Liver (tissue), 3 donors: ENCODE results near the gene POLE2.

Experiments used
- ATF3 ChIP-seq: IDR thresholded peaks from 2 replicates; pipeline ENCODE4 v1.6.1; 2016; ENCODE audit warnings: antibody characterized with exemption
- EGR1 ChIP-seq, 2 donors: IDR thresholded peaks; 2 replicates each; pipeline ENCODE4 v1.6.1; 2016 to 2018; ENCODE audit warnings: antibody characterized with exemption in 2 of 2, low read depth in 2 of 2
- GABPA ChIP-seq, 2 donors: IDR thresholded peaks in 1 of 2; conservative IDR thresholded peaks in 1 of 2; 2 replicates each; pipeline ENCODE4 v1.6.1; 2016; ENCODE audit warnings: antibody characterized with exemption in 2 of 2, mild to moderate bottlenecking in 1 of 2, moderate library complexity in 1 of 2
- HNF4G ChIP-seq: IDR thresholded peaks from 2 replicates; pipeline ENCODE4 v1.6.1; 2016; ENCODE audit warnings: antibody characterized with exemption
- JUND ChIP-seq, 2 donors: IDR thresholded peaks; 2 replicates each; pipeline ENCODE4 v1.6.1; 2016; ENCODE audit warnings: antibody characterized with exemption in 2 of 2
- RAD21 ChIP-seq, 2 donors: IDR thresholded peaks; 2 replicates each; pipeline ENCODE4 v1.6.1; 2016; ENCODE audit warnings: antibody characterized with exemption in 2 of 2, mild to moderate bottlenecking in 2 of 2
- SP1 ChIP-seq: IDR thresholded peaks from 2 replicates; pipeline ENCODE4 v1.6.1; 2018; ENCODE audit warnings: antibody characterized with exemption, mild to moderate bottlenecking
- YY1 ChIP-seq: IDR thresholded peaks from 2 replicates; pipeline ENCODE4 v1.6.1; 2016; ENCODE audit warnings: antibody characterized with exemption, mild to moderate bottlenecking
- TF ChIP-seq, protein P1 (sequence below): fragments of 150-350 bp; IDR thresholded peaks from 2 replicates; pipeline ENCODE4 v1.5.1; 2017; ENCODE audit warnings: improper control_type of control experiment, low read depth, low read length; ENCODE audit not compliant: missing input control
- TF ChIP-seq, protein P2 (sequence below): IDR thresholded peaks from 2 replicates; pipeline ENCODE4 v1.6.1; 2016; ENCODE audit warnings: antibody characterized with exemption
- TF ChIP-seq, protein P3 (sequence below): IDR thresholded peaks from 2 replicates; pipeline ENCODE4 v1.6.1; 2016; ENCODE audit warnings: antibody characterized with exemption, mild to moderate bottlenecking
- TF ChIP-seq, protein P4 (sequence below): IDR thresholded peaks from 2 replicates; pipeline ENCODE4 v1.6.1; 2016; ENCODE audit warnings: antibody characterized with exemption
- donor health status: healthy.
- donor health status: healthy.

GRCh38 chr14:49619730-49620129 is 68.3 kb downstream of the POLE2 start:
- TF ChIP-seq, protein P1, sequence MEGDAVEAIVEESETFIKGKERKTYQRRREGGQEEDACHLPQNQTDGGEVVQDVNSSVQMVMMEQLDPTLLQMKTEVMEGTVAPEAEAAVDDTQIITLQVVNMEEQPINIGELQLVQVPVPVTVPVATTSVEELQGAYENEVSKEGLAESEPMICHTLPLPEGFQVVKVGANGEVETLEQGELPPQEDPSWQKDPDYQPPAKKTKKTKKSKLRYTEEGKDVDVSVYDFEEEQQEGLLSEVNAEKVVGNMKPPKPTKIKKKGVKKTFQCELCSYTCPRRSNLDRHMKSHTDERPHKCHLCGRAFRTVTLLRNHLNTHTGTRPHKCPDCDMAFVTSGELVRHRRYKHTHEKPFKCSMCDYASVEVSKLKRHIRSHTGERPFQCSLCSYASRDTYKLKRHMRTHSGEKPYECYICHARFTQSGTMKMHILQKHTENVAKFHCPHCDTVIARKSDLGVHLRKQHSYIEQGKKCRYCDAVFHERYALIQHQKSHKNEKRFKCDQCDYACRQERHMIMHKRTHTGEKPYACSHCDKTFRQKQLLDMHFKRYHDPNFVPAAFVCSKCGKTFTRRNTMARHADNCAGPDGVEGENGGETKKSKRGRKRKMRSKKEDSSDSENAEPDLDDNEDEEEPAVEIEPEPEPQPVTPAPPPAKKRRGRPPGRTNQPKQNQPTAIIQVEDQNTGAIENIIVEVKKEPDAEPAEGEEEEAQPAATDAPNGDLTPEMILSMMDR: no peak
- no peak for TF ChIP-seq YY1
- no peak for TF ChIP-seq ATF3
- TF ChIP-seq JUND (IDR thresholded peaks at IDR 0.05): no peak
- TF ChIP-seq, protein P2, sequence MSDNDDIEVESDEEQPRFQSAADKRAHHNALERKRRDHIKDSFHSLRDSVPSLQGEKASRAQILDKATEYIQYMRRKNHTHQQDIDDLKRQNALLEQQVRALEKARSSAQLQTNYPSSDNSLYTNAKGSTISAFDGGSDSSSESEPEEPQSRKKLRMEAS: no peak
- no peak for TF ChIP-seq SP1
- TF ChIP-seq, protein P3, sequence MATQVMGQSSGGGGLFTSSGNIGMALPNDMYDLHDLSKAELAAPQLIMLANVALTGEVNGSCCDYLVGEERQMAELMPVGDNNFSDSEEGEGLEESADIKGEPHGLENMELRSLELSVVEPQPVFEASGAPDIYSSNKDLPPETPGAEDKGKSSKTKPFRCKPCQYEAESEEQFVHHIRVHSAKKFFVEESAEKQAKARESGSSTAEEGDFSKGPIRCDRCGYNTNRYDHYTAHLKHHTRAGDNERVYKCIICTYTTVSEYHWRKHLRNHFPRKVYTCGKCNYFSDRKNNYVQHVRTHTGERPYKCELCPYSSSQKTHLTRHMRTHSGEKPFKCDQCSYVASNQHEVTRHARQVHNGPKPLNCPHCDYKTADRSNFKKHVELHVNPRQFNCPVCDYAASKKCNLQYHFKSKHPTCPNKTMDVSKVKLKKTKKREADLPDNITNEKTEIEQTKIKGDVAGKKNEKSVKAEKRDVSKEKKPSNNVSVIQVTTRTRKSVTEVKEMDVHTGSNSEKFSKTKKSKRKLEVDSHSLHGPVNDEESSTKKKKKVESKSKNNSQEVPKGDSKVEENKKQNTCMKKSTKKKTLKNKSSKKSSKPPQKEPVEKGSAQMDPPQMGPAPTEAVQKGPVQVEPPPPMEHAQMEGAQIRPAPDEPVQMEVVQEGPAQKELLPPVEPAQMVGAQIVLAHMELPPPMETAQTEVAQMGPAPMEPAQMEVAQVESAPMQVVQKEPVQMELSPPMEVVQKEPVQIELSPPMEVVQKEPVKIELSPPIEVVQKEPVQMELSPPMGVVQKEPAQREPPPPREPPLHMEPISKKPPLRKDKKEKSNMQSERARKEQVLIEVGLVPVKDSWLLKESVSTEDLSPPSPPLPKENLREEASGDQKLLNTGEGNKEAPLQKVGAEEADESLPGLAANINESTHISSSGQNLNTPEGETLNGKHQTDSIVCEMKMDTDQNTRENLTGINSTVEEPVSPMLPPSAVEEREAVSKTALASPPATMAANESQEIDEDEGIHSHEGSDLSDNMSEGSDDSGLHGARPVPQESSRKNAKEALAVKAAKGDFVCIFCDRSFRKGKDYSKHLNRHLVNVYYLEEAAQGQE: no peak
- TF ChIP-seq RAD21 (IDR thresholded peaks at IDR 0.05): no peak
- no peak for TF ChIP-seq GABPA (IDR thresholded peaks at IDR 0.05 in 1 of 2, conservative IDR thresholded peaks at IDR 0.05 in 1 of 2)
- TF ChIP-seq, protein P4, sequence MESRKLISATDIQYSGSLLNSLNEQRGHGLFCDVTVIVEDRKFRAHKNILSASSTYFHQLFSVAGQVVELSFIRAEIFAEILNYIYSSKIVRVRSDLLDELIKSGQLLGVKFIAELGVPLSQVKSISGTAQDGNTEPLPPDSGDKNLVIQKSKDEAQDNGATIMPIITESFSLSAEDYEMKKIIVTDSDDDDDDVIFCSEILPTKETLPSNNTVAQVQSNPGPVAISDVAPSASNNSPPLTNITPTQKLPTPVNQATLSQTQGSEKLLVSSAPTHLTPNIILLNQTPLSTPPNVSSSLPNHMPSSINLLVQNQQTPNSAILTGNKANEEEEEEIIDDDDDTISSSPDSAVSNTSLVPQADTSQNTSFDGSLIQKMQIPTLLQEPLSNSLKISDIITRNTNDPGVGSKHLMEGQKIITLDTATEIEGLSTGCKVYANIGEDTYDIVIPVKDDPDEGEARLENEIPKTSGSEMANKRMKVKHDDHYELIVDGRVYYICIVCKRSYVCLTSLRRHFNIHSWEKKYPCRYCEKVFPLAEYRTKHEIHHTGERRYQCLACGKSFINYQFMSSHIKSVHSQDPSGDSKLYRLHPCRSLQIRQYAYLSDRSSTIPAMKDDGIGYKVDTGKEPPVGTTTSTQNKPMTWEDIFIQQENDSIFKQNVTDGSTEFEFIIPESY: no peak
- TF ChIP-seq EGR1 (IDR thresholded peaks at IDR 0.05; ENCODE audit: low read depth in 2 of 2): no peak
- no peak for TF ChIP-seq HNF4G
